ENCODE data around the gene ALOX5AP. TPM values are rescaled to one million over a fixed set of nuclear protein-coding genes. Genes with fewer than 3 reads are reported as not detected.

Gene ALOX5AP
- total RNA-seq, 1 experiment from 2014 or later, result 1.5 TPM

DNA sequence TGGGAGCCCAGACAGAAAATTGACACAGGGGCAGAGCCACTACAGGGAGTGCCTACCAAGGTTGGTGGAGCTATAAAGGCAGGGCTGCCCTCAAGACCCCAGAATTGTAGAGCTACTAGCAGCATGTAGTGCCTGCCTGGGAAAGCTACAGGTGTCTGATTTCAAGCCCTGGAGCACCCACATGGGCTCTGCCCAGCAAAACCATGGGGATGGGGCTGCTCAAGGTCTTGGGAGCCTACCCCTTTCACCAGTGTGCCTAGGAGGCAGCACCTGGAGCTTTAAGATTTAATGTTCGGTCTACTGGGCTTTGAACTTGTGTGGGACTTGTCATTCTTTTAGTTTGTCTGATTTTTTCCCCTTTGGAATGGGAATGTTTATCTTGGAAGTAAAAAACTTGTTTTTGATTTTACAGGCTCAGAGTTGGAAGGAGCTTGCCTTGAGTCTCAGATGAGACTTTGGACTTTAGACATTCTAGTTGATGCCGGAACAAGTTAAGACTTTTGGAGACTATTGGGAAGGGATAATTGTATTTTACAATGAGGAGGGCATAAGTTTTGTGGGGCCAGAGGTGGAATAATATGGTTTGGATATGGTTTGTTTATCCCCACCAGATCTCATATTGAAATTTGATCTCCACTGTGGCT is 45.1 kb downstream of the ALOX5AP start:
- H3K27me3 Mint-ChIP-seq (ENCODE audit: insufficient read depth, unreplicated experiment), result peaks cover 17% of the 10 kb centered on the region
- no peak overlapping the region for H3K4me3 Mint-ChIP-seq (ENCODE audit: unreplicated experiment)
- TF ChIP-seq, protein P1, sequence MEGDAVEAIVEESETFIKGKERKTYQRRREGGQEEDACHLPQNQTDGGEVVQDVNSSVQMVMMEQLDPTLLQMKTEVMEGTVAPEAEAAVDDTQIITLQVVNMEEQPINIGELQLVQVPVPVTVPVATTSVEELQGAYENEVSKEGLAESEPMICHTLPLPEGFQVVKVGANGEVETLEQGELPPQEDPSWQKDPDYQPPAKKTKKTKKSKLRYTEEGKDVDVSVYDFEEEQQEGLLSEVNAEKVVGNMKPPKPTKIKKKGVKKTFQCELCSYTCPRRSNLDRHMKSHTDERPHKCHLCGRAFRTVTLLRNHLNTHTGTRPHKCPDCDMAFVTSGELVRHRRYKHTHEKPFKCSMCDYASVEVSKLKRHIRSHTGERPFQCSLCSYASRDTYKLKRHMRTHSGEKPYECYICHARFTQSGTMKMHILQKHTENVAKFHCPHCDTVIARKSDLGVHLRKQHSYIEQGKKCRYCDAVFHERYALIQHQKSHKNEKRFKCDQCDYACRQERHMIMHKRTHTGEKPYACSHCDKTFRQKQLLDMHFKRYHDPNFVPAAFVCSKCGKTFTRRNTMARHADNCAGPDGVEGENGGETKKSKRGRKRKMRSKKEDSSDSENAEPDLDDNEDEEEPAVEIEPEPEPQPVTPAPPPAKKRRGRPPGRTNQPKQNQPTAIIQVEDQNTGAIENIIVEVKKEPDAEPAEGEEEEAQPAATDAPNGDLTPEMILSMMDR (IDR thresholded peaks at IDR 0.05; ENCODE audit: unreplicated experiment), result no peak
- POLR2A ChIA-PET, result no interaction called here
- H3K36me3 Mint-ChIP-seq (ENCODE audit: insufficient read depth, unreplicated experiment), result no peaks in the 10 kb centered on the region
- no peak for DNase-seq (ENCODE audit: unreplicated experiment)
- H3K4me1 Mint-ChIP-seq (ENCODE audit: insufficient read depth, unreplicated experiment), result no peaks in the 10 kb centered on the region
- no peaks in the 10 kb centered on the region for H3K9me3 Mint-ChIP-seq (ENCODE audit: unreplicated experiment)
- intact Hi-C loops (cut with micrococcal nuclease), result no loop called here
- no TSS peak for BruUV-seq (replicated peaks)
- H3K27ac Mint-ChIP-seq (ENCODE audit: low read depth, unreplicated experiment), result no peak overlapping the region
- CTCF ChIA-PET, result no interaction called here

DNA sequence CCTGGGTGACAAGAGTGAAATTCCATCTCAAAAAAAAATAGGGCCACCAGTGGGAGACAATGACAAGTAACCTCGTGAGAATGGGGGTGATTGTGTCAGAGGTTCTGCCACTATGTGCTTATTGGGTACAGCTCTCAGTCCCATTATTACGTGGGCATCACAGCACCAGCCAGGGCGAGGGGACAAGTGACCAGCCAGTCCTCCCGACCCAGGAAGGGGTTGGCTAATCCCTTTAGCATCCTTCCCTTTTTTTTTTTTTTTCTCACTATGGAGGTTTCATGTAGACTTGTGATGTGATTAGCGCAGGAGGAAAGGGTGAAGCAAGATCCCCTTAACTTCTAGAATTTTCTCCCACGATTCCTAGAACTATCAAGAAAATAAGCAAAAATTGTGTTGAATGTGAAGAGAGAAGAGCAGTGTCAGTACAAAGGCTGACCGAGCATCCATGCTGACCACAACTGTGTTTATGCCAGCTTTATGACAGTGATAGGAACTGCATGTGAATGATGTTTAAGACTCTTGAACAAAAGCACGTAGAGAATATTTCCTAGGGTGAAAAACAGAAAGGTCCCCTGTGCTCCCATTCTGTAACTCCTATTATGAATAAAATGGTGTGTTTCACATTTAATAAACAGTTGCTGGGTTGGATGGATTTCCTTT is 50.0 kb downstream of the ALOX5AP start:
- Mint-ChIP-seq H3K4me1 (ENCODE audit: insufficient read depth, unreplicated experiment) (no peaks in the 10 kb centered on the region), H3K4me3 (ENCODE audit: unreplicated experiment) (no peak overlapping the region), H3K27ac (ENCODE audit: low read depth, unreplicated experiment) (no peak overlapping the region), H3K27me3 (ENCODE audit: insufficient read depth, unreplicated experiment) (peaks cover under 1% of the 10 kb centered on the region), H3K36me3 (ENCODE audit: insufficient read depth, unreplicated experiment) (no peaks in the 10 kb centered on the region), H3K9me3 (ENCODE audit: unreplicated experiment) (no peaks in the 10 kb centered on the region)
- intact Hi-C loops (cut with micrococcal nuclease), result no loop called here
- ChIA-PET POLR2A (no interaction called here), CTCF (interaction anchor here (0.6 kb wide), 2 partner anchors 12 to 17 kb away, joined by 5 read pairs; no protein-coding TSS in a partner anchor)
- TF ChIP-seq, protein P1 (IDR thresholded peaks at IDR 0.05; ENCODE audit: unreplicated experiment), result no peak
- no peak for DNase-seq (ENCODE audit: unreplicated experiment)
- BruUV-seq (replicated peaks), result no TSS peak

DNA sequence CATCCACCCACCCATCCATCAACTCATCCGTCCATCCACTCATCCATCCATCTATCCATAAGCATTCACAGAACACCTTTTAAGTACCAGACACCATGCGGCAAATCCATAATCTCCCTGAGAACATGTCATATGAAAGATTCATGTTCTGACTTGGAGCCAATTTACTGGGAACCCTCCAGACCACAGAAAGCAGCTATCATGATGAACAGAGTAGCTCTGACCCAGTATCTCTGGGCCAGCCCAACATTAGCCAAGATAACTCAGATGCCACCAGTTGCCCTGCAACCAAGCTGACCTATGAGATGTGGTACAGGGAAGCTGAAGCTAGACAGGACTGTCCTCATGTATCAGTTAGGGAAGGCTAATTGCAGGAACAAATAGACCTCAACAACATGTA is 51.3 kb downstream of the ALOX5AP start:
- TF ChIP-seq, protein P1 (IDR thresholded peaks at IDR 0.05; ENCODE audit: unreplicated experiment), result no peak
- H3K27ac Mint-ChIP-seq (ENCODE audit: low read depth, unreplicated experiment), result no peak overlapping the region
- ChIA-PET CTCF (interaction anchor here (1.4 kb wide), 1 partner anchor 33 kb away, joined by 3 read pairs; no protein-coding TSS in a partner anchor), POLR2A (no interaction called here)
- H3K36me3 Mint-ChIP-seq (ENCODE audit: insufficient read depth, unreplicated experiment), result no peaks in the 10 kb centered on the region
- intact Hi-C loops (cut with micrococcal nuclease), result no loop called here
- H3K4me3 Mint-ChIP-seq (ENCODE audit: unreplicated experiment), result no peak overlapping the region
- no peaks in the 10 kb centered on the region for H3K27me3 Mint-ChIP-seq (ENCODE audit: insufficient read depth, unreplicated experiment)
- BruUV-seq (replicated peaks), result no TSS peak
- DNase-seq (ENCODE audit: unreplicated experiment), result no peak
- H3K4me1 Mint-ChIP-seq (ENCODE audit: insufficient read depth, unreplicated experiment), result no peaks in the 10 kb centered on the region
- H3K9me3 Mint-ChIP-seq (ENCODE audit: unreplicated experiment), result no peaks in the 10 kb centered on the region

DNA sequence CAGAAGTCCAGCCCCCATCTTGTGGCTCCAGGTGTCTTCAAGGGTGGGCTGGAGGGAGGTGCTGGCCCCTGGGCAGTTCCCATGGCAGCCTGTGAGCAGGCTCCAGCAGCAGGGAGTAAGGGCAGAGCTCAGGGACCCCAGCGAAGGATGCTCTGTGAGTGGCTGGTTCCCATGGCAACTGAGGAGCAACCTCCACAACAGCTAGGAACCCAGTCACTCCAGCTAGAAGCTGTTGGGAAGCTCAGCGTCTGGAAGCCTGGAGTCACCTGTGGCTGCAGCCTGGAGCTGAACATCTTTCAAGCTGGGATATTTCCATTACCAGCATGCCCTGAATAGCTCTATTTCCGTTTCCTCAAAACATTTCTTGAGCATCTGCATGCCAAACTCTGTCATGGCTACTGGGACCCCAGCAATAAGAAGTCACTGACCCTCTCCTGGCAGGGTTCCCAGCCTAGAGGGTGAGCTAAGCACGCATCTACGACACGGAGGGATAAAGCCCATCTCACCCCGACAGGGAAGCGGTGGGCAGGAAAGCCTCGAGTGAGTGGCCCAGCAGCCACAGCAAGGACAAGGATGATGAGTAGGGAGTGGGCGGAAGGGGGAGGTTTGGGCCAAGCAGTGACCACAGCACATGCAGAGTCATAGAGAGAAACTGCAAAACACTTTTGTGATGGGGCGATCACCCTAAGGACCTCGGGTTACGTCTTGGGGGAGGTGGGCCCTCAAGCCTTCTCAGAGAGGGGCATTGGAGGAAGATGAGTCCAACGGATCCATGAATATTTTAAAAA is 52.6 kb downstream of the ALOX5AP start:
- H3K27ac Mint-ChIP-seq (ENCODE audit: low read depth, unreplicated experiment), result no peak overlapping the region
- CTCF ChIA-PET, result interaction anchor here (0.6 to 1.4 kb wide), 4 partner anchors 15 to 109 kb away, joined by 3 to 4 read pairs (median 3); no protein-coding TSS in a partner anchor
- peaks cover 5% of the 10 kb centered on the region for H3K4me1 Mint-ChIP-seq (ENCODE audit: insufficient read depth, unreplicated experiment)
- no peaks in the 10 kb centered on the region for H3K36me3 Mint-ChIP-seq (ENCODE audit: insufficient read depth, unreplicated experiment)
- no peak overlapping the region for H3K4me3 Mint-ChIP-seq (ENCODE audit: unreplicated experiment)
- BruUV-seq (replicated peaks), result no TSS peak
- intact Hi-C loops (cut with micrococcal nuclease), result no loop called here
- H3K27me3 Mint-ChIP-seq (ENCODE audit: insufficient read depth, unreplicated experiment), result no peaks in the 10 kb centered on the region
- DNase-seq (ENCODE audit: unreplicated experiment), result no peak
- no peaks in the 10 kb centered on the region for H3K9me3 Mint-ChIP-seq (ENCODE audit: unreplicated experiment)
- TF ChIP-seq, protein P1 (IDR thresholded peaks at IDR 0.05; ENCODE audit: unreplicated experiment), result no peak
- POLR2A ChIA-PET, result no interaction called here

Measured in MCF 10A (cell line).